ENCODE data around the gene CLDN15.
"Not testable (repeated sequence)": the region's sequence is repeated elsewhere in the genome, so short reads cannot be mapped to it uniquely, and the experiment has no call there.

Gene CLDN15

GRCh38 chr7:101218236-101219125 lies 19.1 kb downstream of the CLDN15 start:
- DNase-seq (ENCODE audit: low spot score), result no peak

- peak; percentile 100 for DNase-seq (ENCODE audit: low spot score)
Measured at GRCh38 chr7:101217388-101218235, 20.0 kb downstream of the CLDN15 start, which contains the start of the genes PLOD3 and ZNHIT1. Gene PLOD3, minus strand, starts transcription at chr7:101217581. Its CDS starts 307 bp downstream, at chr7:101217274. Gene ZNHIT1, plus strand, starts transcription at chr7:101218165. Its CDS starts 31 bp downstream, at chr7:101218196.

- DNase-seq (ENCODE audit: low spot score), result no peak
Measured at GRCh38 chr7:101216860-101217387, 20.7 kb downstream of the CLDN15 start.

- DNase-seq (ENCODE audit: low spot score), result peak; percentile 40
Measured at GRCh38 chr7:101216001-101216859, 21.4 kb downstream of the CLDN15 start.

- DNase-seq (ENCODE audit: low spot score), result no peak
Measured at GRCh38 chr7:101212014-101212413, 25.6 kb downstream of the CLDN15 start.

- DNase-seq (ENCODE audit: low spot score), result no peak
Measured at GRCh38 chr7:101211501-101211900, 26.1 kb downstream of the CLDN15 start.

- no peak for DNase-seq (ENCODE audit: low spot score)
Measured at GRCh38 chr7:101210143-101210542, 27.5 kb downstream of the CLDN15 start.

GRCh38 chr7:101208794-101209193 lies 28.8 kb downstream of the CLDN15 start:
- no peak for DNase-seq (ENCODE audit: low spot score)

- no peak for DNase-seq (ENCODE audit: low spot score)
Measured at GRCh38 chr7:101207459-101207858, 30.1 kb downstream of the CLDN15 start.

- no peak for DNase-seq (ENCODE audit: low spot score)
Measured at GRCh38 chr7:101206665-101207042, 30.9 kb downstream of the CLDN15 start.

- DNase-seq (ENCODE audit: low spot score), result no peak
Measured at GRCh38 chr7:101205901-101206664, 31.5 kb downstream of the CLDN15 start.

- DNase-seq (ENCODE audit: low spot score), result not testable (repeated sequence)
Measured at GRCh38 chr7:101203740-101204738, 33.6 kb downstream of the CLDN15 start.

- DNase-seq (ENCODE audit: low spot score), result no peak
Measured at GRCh38 chr7:101202603-101202918, 35.0 kb downstream of the CLDN15 start.

GRCh38 chr7:101201695-101202602 lies 35.7 kb downstream of the CLDN15 start:
- DNase-seq (ENCODE audit: low spot score), result no peak

GRCh38 chr7:101200862-101201599 lies 36.6 kb downstream of the CLDN15 start, which contains the start of gene MOGAT3:
Gene MOGAT3, minus strand, starts transcription at chr7:101201036. Its CDS starts 182 bp downstream, at chr7:101200854.
- DNase-seq (ENCODE audit: low spot score), result no peak

GRCh38 chr7:101200504-101200861 lies 37.1 kb downstream of the CLDN15 start:
- no peak for DNase-seq (ENCODE audit: low spot score)

GRCh38 chr7:101199522-101199921 lies 38.1 kb downstream of the CLDN15 start:
- not testable (repeated sequence) for DNase-seq (ENCODE audit: low spot score)

- no peak for DNase-seq (ENCODE audit: low spot score)
Measured at GRCh38 chr7:101198476-101198875, 39.1 kb downstream of the CLDN15 start.

All from COLO829 (cell line).